Activated gamma-delta T cell treated with anti-CD3 and anti-CD28 coated beads, Interleukin-2, amount 50 U/mL, for 16 hours (primary cell): ENCODE results near the gene MBP.

ENCODE experiments used
- DNase-seq: peaks from one replicate; pipeline ENCODE4 v3.0.0-alpha.2; 2020; ENCODE audit warnings: low read depth

The MBP gene

DNA sequence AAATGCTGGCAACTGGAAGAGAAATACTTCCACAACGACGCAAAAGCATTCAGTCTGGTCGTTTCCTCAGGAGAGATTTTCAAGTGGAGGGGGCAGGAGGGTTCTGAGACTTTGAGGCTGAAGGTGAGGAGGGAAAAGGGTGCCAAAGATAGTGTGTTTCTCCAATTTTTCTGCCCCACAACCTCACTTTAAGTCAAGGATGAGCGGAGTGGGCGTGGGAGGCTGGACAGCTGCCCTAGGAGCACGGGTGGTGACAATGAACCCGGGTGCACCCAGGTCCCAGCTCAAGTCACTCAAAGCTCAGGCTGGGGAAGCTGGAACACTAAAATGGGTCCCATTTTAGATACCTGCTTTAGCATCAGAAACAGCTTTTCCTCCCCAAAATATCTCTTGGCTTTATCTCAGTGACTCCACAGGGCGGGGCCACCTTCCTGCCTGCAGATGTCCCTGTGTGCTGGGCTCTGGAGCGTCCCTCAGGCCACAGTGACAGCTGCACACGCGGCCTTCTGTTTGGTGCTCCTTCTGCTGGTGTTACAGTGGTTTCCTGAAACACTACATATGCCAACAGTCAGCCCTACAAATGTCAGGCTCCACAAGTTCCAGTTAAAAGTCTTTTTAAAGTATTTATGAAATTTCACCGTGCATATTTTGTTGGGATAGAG is 1.4 kb upstream of the MBP start:
- no peak for DNase-seq

- no peak for DNase-seq
Measured at GRCh38 chr18:77133051-77133834, 660 bp upstream of the MBP start.

- DNase-seq: no peak
Measured at GRCh38 chr18:77131652-77132368, 773 bp downstream of the MBP start.

DNA sequence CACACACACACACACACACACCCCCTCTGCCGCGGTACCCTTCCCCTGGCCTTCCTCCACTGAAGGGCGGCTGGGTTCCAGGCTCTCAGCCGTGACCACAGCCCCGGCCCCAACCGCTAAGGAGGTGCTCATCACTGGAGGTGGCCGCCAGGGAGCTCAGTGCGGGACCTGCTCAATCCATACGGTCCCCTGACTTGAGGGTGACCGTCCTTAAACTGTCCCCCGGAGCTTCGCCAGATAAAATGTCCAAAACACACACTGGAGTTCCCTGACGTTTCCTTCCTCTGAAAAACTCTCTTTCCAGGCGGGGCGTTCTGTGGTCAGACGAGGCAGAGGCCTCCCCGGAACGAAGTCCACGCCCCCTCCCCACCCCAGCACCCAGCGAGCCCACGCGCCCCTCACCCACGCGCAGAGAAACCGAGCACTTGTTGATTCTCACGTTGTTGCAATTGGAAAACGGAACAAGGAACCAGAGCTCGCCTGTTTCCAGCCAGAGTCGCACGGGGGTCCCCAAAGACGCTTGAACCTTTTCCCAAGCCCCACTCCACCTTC is 1.4 kb downstream of the MBP start:
- no peak for DNase-seq

- DNase-seq: no peak
Measured at GRCh38 chr18:77130229-77131099, 2.1 kb downstream of the MBP start.

- DNase-seq: no peak
Measured at GRCh38 chr18:77129150-77129551, 3.4 kb downstream of the MBP start.

DNA sequence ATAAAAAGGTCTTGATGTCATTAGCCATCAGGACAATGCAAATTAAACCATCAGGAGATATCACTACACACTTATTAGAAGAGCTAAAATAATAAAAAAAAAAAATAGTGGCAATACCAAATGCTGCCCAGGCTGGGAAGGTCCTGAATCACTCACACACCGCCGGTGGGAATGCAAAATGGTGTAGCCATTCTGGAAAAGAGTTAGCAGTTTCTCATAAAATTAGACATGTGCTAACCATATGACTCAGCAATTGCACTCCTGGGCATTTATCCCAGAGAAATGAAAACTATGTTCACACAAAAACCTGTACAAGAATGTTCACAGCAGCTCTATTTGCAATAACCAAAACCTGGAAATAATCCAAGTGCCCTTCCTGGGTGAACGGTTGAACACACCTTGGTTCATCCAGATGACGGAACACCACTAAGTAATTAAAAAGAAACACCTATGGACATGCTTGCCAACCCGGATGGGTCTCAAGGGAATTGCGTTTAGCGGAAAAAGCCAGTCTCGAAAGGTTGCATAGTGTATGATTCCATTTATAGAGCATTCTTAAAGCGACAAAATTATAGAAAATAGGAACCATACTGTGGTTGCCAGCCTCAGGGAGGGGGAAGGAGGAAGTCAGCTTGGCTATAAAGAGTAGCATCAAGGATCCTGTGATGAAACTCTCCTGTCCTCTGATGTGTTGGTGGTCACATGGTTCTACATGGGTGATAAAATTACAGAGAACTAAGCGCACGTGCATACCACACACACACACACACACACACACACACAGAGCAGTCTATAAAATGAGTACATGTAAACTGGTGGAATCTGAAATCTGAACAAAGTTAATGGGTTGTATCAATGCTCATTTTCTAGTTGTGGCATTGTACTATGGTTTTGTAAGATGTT is 4.6 kb downstream of the MBP start:
- DNase-seq: no peak

- DNase-seq: no peak
Measured at GRCh38 chr18:77124452-77124922, 8.1 kb downstream of the MBP start.

- DNase-seq: no peak
Measured at GRCh38 chr18:77123320-77124231, 9.0 kb downstream of the MBP start.

- no peak for DNase-seq
Measured at GRCh38 chr18:77121523-77121922, 11.1 kb downstream of the MBP start.

DNA sequence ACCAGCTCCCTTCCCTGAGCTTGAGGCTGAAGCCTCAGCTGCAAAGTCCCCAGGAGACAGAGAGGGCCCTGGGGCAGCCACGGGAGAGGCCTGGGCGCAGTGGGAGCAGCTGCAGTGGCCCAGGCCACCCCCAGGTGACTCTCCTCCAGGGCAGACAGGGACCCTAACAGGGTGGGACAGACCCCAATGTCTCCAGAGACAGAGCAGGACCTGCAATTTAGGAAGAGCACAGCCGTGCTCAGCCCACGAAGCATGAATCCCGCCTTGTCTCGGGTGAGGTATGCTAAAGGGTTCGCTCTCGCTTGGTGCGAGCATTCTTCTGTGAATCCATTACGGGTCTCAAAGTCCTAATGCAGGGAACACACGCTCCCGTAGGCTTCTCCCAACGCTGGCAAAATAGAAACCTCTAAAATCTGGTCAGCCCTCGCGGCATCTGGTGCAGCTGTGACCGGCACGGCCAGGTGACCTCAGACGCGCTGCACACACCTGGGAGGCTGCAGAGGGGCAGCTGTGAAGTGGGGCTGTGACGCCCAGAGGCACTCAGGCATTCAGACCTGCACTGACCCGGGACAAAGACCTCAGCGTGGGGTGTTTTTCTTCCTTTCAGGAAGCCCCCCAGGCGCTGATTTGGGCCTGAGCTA is 12.6 kb downstream of the MBP start:
- DNase-seq: no peak

- no peak for DNase-seq
Measured at GRCh38 chr18:77119101-77119850, 13.3 kb downstream of the MBP start.

- no peak for DNase-seq
Measured at GRCh38 chr18:77118256-77119090, 14.1 kb downstream of the MBP start.

GRCh38 chr18:77116201-77117080 is 16.1 kb downstream of the MBP start:
- no peak for DNase-seq

- no peak for DNase-seq
Measured at GRCh38 chr18:77115192-77115953, 17.2 kb downstream of the MBP start.
